ENCODE results near the gene FOXD2. TPM values are rescaled to one million over a fixed set of nuclear protein-coding genes. Genes with fewer than 3 reads are reported as not detected.

The FOXD2 gene
- total RNA-seq = 0.36 and 0.37 TPM in 2 replicates
- total RNA-seq (2013) = 0.14 TPM
- 0.09 and 0.24 TPM in 2 replicates for polyA plus RNA-seq
- polyA minus RNA-seq = 0.34 and 0.50 TPM in 2 replicates

- H4K20me1 ChIP-seq (ENCODE audit: control insufficient read depth, insufficient read depth, low read length, poor library complexity, severe bottlenecking) = peaks cover 23% of the 10 kb centered on the region
- peak within 1 kb of the TSS; percentile 90 for H3K4me3 Mint-ChIP-seq
- H3K27me3 Mint-ChIP-seq = peaks cover 29% of the 10 kb centered on the region
- peaks cover 36 to 41% of the 10 kb centered on the region in 2 donors for H3K4me1 ChIP-seq (ENCODE audit: control insufficient read depth in 2 of 2, insufficient read depth in 2 of 2, low read length in 2 of 2)
- intact Hi-C loops (cut with micrococcal nuclease) = loop anchor here (1.0 kb wide), 2 partner anchors 103 to 289 kb away; no protein-coding TSS in a partner anchor
- peak within 1 kb of the TSS in 1 of 2 donors; percentile 52 for H3K27ac ChIP-seq (ENCODE audit: low read length in 2 of 2)
- H3K27me3 ChIP-seq (replicated peaks in 1 of 4; ENCODE audit: control extremely low read depth in 1 of 4, control insufficient read depth in 3 of 4, insufficient read depth in 4 of 4, low read length in 3 of 4) = peaks cover 4 to 78% (median 42%) of the 10 kb centered on the region in 4 experiments
- peak; percentile 89 for ATAC-seq (ENCODE audit: low read depth)
- CTCF ChIA-PET = interaction anchor here (0.6 to 3.0 kb wide), 15 partner anchors 9 to 290 kb away, joined by 3 to 24 read pairs (median 6); partner anchors contain the start of genes CMPK1 and STIL
- peak; percentile 95 for DNase-seq
- H3K4me2 ChIP-seq (replicated peaks; ENCODE audit: low read depth, low read length, poor library complexity, severe bottlenecking) = peak within 1 kb of the TSS; percentile 91
- POLR2A ChIA-PET = interaction anchor here (0.6 to 1.0 kb wide), 2 partner anchors 240 to 288 kb away, joined by 4 read pairs; no protein-coding TSS in a partner anchor
- H3K79me2 ChIP-seq (ENCODE audit: control insufficient read depth, insufficient read depth, low read length) = no peaks in the 10 kb centered on the region
- no peaks in the 10 kb centered on the region for H3K36me3 ChIP-seq (replicated peaks in 1 of 2; ENCODE audit: control extremely low read depth in 1 of 2, control insufficient read depth in 1 of 2, extremely low read depth in 1 of 2, insufficient read depth in 2 of 2, low read length in 1 of 2)
- no peak for TF ChIP-seq EZH2 (IDR thresholded peaks at IDR 0.05; ENCODE audit: borderline replicate concordance, insufficient read depth, low read depth, low read length, poor library complexity, severe bottlenecking)
- TF ChIP-seq, protein P1, sequence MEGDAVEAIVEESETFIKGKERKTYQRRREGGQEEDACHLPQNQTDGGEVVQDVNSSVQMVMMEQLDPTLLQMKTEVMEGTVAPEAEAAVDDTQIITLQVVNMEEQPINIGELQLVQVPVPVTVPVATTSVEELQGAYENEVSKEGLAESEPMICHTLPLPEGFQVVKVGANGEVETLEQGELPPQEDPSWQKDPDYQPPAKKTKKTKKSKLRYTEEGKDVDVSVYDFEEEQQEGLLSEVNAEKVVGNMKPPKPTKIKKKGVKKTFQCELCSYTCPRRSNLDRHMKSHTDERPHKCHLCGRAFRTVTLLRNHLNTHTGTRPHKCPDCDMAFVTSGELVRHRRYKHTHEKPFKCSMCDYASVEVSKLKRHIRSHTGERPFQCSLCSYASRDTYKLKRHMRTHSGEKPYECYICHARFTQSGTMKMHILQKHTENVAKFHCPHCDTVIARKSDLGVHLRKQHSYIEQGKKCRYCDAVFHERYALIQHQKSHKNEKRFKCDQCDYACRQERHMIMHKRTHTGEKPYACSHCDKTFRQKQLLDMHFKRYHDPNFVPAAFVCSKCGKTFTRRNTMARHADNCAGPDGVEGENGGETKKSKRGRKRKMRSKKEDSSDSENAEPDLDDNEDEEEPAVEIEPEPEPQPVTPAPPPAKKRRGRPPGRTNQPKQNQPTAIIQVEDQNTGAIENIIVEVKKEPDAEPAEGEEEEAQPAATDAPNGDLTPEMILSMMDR (IDR thresholded peaks at IDR 0.05) = peak; percentile 98
- peaks cover 0 to 33% (median 0%) of the 10 kb centered on the region in 3 donors for H3K9me3 ChIP-seq (ENCODE audit: control extremely low read depth in 1 of 3, control insufficient read depth in 2 of 3, insufficient read depth in 1 of 3, low read length in 2 of 3)
- H3K9ac ChIP-seq (ENCODE audit: low read length) = peak within 1 kb of the TSS; percentile 73
- H3K9me3 Mint-ChIP-seq (ENCODE audit: insufficient read depth) = no peaks in the 10 kb centered on the region
- peak within 1 kb of the TSS; percentile 94 for H2AFZ ChIP-seq (ENCODE audit: insufficient read depth, low read depth, low read length, poor library complexity, severe bottlenecking)
- H3K4me3 ChIP-seq (ENCODE audit: control extremely low read depth in 1 of 5, extremely low read depth in 1 of 5, insufficient read depth in 1 of 5, low read depth in 2 of 5, low read length in 4 of 5) = peak within 1 kb of the TSS; percentile 34 to 83 (median 73)
- WGBS (ENCODE audit: insufficient coverage) = under 1% methylated on average over 75 of the region's 80 CpGs
- peak within 1 kb of the TSS; percentile 81 for H3K27ac Mint-ChIP-seq
- peaks cover 39% of the 10 kb centered on the region for H3K4me1 Mint-ChIP-seq
Observed at GRCh38 chr1:47437447-47438164, at the start of gene FOXD2. TSS of gene FOXD2 (plus strand) at chr1:47438044. CDS start at chr1:47438136, 92 bp downstream.

GRCh38 chr1:47388891-47389238 lies 49.0 kb upstream of the FOXD2 start:
- peak; percentile 36 for DNase-seq
- POLR2A ChIA-PET = no interaction called here
- no peak for TF ChIP-seq EZH2 (IDR thresholded peaks at IDR 0.05; ENCODE audit: borderline replicate concordance, insufficient read depth, low read depth, low read length, poor library complexity, severe bottlenecking)
- TF ChIP-seq, protein P1 (IDR thresholded peaks at IDR 0.05) = peak; percentile 58
- WGBS (ENCODE audit: insufficient coverage) = 33% methylated on average over 3 of the region's 3 CpGs
- Mint-ChIP-seq H3K9me3 (ENCODE audit: insufficient read depth) (no peaks in the 10 kb centered on the region), H3K4me3 (no peak overlapping the region), H3K27me3 (peaks cover 21% of the 10 kb centered on the region), H3K4me1 (no peaks in the 10 kb centered on the region), H3K27ac (no peak overlapping the region)
- CTCF ChIA-PET = interaction anchor here (1.1 to 4.1 kb wide), 6 partner anchors 20 to 342 kb away, joined by 3 to 38 read pairs (median 5); no protein-coding TSS in a partner anchor
- Histone ChIP-seq H3K27ac (ENCODE audit: low read length in 2 of 2) (no peak overlapping the region), H4K20me1 (ENCODE audit: control insufficient read depth, insufficient read depth, low read length, poor library complexity, severe bottlenecking) (no peaks in the 10 kb centered on the region), H3K4me3 (ENCODE audit: control extremely low read depth in 1 of 5, extremely low read depth in 1 of 5, insufficient read depth in 1 of 5, low read depth in 2 of 5, low read length in 4 of 5) (no peak overlapping the region), H3K79me2 (ENCODE audit: control insufficient read depth, insufficient read depth, low read length) (no peaks in the 10 kb centered on the region), H3K9ac (ENCODE audit: low read length) (no peak overlapping the region), H3K9me3 (ENCODE audit: control extremely low read depth in 1 of 3, control insufficient read depth in 2 of 3, insufficient read depth in 1 of 3, low read length in 2 of 3) (no peaks in the 10 kb centered on the region), H3K4me1 (ENCODE audit: control insufficient read depth in 2 of 2, insufficient read depth in 2 of 2, low read length in 2 of 2) (no peaks in the 10 kb centered on the region), H3K27me3 (replicated peaks in 1 of 4; ENCODE audit: control extremely low read depth in 1 of 4, control insufficient read depth in 3 of 4, insufficient read depth in 4 of 4, low read length in 3 of 4) (no peaks in the 10 kb centered on the region), H3K4me2 (replicated peaks; ENCODE audit: low read depth, low read length, poor library complexity, severe bottlenecking) (no peak overlapping the region), H3K36me3 (replicated peaks in 1 of 2; ENCODE audit: control extremely low read depth in 1 of 2, control insufficient read depth in 1 of 2, extremely low read depth in 1 of 2, insufficient read depth in 2 of 2, low read length in 1 of 2) (no peaks in the 10 kb centered on the region), H2AFZ (ENCODE audit: insufficient read depth, low read depth, low read length, poor library complexity, severe bottlenecking) (no peak overlapping the region)
- intact Hi-C loops (cut with micrococcal nuclease) = no loop called here
- peak; percentile 39 for ATAC-seq (ENCODE audit: low read depth)
